HG02870 (cell line): ENCODE measurements around the gene NTRK2.

ENCODE experiments used
- ATAC-seq: cut with Tn5 transposase; IDR thresholded peaks from one replicate; pipeline ENCODE4 v1.9.1; 2021; ENCODE audit warnings: mild to moderate bottlenecking, moderate library complexity; ENCODE audit not compliant: unreplicated experiment

The NTRK2 gene

GRCh38 chr9:84845956-84846900 is 176.7 kb downstream of the NTRK2 start:
- no peak for ATAC-seq

DNA sequence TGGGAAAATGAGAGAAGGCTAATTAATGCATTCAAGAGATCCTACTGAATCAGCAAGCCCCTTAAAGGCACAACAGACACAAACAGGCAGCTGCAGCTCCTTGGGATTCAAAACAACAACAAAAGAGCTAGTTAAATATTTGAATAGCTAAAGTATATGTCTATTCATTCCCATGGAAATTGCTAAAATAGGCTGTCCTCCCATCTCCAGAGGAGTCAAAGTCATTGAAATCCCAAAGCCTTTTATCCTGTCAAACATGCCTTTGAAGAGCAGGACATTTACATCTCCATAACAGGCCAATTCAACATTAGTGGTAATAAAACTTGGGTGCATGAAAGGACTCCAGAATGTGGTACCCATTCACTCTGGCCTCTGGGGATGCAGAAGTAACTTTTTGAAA is 177.4 kb downstream of the NTRK2 start:
- no peak for ATAC-seq

- ATAC-seq = no peak
Observed at GRCh38 chr9:84849049-84849448, 179.5 kb downstream of the NTRK2 start.

DNA sequence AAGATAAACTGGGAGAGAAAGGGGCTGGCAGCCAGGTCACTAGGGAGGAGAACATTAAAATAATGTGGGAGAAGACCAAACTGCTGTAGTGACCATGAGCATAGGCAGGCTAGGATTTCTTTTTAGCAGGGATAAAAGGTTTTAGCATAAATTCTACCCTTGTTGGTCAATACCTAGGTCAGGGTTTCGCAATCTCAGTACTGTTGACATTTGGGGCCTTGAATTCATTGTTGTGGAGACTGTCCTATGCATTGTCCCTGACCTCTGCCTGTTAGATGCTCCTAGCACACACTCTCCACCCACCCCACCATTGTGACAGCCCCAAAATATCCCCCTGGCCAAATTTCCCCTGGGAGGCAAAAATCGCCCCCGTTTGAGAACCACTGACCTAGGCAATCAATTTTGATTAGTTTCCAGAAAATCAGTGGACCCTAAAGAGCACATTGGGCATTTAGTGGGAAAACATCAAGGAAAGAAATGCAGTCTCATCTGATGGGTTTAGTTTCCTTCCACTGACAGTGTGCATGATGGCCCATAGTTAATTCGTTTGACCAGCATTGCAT is 181.4 kb downstream of the NTRK2 start:
- no peak for ATAC-seq

DNA sequence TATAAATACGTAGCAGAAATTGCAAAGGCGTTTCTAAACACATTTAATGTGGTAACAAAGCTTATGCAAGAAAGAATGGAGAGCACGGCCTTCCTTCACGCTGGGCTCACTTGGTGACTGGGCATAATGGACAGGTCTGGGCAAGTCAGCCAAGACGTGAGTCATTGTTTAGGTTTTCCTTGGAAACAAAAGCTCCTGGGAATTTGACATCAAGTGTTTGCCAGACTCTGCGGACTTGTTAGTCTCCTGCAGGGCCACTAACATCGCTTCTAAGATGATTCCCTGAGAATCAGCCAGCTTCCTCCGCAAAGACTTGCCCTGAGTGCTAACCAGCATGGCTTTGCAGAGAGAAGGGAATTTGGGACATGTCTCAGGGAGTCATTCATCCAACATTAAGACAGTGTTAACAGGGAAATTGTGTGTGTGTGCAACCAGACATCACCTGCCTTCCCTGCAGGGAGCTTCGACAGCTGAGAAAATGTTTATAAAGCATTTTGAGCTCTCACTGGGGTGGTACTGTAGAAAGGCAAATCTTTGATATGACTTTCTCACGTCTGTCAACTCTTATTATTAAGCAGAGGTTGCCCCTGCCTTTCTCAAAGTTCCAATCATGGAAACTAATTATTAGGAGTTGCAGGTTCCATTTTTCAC is 182.5 kb downstream of the NTRK2 start:
- no peak for ATAC-seq

- ATAC-seq = no peak
Observed at GRCh38 chr9:84852617-84853301, 183.2 kb downstream of the NTRK2 start.

GRCh38 chr9:84856181-84856632 is 186.7 kb downstream of the NTRK2 start:
- no peak for ATAC-seq

- ATAC-seq = no peak
Observed at GRCh38 chr9:84857211-84857610, 187.7 kb downstream of the NTRK2 start.

- no peak for ATAC-seq
Observed at GRCh38 chr9:84858364-84858763, 188.8 kb downstream of the NTRK2 start.

DNA sequence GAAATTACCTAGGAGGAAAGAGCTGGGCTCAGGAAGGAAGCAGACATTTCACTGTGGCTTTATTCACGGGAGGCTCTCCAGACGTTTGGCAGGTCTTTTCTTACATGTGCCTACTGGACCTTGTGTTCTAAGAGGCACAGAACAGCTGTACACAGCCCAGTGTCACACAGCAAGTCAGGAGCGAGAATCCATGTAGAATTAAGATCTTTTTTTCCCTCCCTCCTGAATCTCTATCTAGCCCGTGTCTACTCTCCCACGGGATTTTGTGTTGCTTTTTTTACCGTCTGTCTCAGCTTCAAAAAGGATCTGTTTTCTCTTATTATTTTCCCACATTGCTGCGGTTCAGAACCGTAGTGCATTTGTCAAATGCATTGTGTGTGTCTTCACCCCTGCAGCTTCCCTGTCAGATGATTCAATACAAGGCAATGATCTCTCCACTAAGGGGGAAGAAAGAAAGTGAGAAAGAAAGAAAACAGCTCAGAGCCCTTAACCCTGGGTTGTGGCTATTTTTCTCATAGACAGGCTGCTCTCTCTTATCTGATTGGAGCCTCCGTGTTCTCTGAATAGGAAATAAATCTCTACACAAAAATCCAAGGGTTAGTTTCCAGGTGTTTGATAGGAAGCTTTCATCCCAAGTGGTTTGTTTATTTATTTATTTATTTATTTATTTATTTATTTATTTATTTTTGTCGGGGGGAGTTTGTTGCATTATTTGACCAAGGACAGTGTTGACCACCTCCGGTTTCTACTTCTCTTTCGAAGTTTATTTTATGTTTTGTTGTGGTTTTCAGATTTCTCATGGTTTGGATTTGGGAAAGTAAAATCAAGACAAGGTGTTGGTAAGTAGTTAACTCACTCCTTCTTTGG is 191.0 kb downstream of the NTRK2 start:
- ATAC-seq = no peak

DNA sequence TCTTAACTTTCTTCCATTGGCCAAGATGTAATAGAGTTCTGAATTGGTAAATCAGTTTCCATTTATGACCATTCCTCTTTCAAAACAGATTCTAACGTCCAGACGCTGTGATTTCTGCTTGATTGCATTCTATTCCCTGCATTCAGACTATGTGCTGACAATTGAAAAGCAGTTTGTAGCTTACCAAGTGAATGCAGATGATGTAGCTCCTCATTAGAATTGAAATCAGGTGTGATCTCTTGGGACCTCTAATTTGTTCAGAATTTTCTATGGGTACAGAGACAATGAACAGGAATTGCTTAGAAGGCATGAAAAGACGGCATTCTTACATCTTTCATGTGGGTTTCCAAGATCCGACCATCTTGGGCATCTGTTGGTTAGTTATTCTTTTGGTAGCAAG is 191.9 kb downstream of the NTRK2 start:
- ATAC-seq = no peak

- ATAC-seq = no peak
Observed at GRCh38 chr9:84862308-84862707, 192.8 kb downstream of the NTRK2 start.

- no peak for ATAC-seq
Observed at GRCh38 chr9:84862810-84863287, 193.3 kb downstream of the NTRK2 start.

DNA sequence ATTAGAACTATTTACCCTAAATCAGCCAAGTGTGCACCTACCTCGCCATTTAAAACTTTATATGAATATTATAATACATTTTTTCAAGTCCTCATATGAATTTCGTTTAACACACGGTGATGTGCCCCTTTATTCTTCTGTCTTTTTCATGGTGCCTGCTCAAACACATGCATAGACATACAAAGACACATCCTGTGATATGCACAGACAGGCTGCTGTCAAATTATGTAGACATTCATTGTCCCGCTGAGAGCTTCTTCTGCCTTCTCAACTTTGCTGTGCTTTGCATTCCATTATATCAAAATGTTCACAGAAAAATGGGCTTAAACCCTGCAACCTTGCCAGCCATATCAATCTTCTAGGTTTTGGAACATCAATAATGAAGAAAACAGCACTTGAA is 193.8 kb downstream of the NTRK2 start:
- ATAC-seq = no peak

- ATAC-seq = no peak
Observed at GRCh38 chr9:84866396-84867175, 197.1 kb downstream of the NTRK2 start.

DNA sequence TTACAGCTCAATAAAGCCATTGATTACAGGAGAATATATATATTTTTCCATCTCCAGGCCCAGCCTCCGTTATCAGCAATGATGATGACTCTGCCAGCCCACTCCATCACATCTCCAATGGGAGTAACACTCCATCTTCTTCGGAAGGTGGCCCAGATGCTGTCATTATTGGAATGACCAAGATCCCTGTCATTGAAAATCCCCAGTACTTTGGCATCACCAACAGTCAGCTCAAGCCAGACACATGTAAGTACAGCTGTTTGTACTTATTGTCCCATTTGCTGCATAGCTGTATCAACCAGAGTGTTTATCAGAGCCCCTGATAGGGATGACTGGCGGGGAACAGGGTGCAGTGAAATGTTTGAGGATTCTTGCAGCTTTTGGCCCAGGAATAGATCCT is 197.7 kb downstream of the NTRK2 start:
- no peak for ATAC-seq

GRCh38 chr9:84869091-84869490 is 199.6 kb downstream of the NTRK2 start:
- no peak for ATAC-seq

- ATAC-seq = no peak
Observed at GRCh38 chr9:84871983-84872382, 202.5 kb downstream of the NTRK2 start.

GRCh38 chr9:84874022-84874421 is 204.5 kb downstream of the NTRK2 start:
- no peak for ATAC-seq
